Loucy (cell line): ENCODE measurements around the gene LRRC4C.

Experiments
- CTCF ChIP-seq: fragments of 200-600 bp; sonication (generic); conservative IDR thresholded peaks from 2 replicates; pipeline ENCODE4 v1.5.1; 2014; ENCODE audit warnings: mild to moderate bottlenecking, antibody characterized with exemption, low read length
- EZH2phosphoT487 ChIP-seq: fragments of 200-600 bp; IDR thresholded peaks from 2 replicates; pipeline ENCODE4 v1.6.1; 2018; ENCODE audit warnings: antibody characterized with exemption, mild to moderate bottlenecking, moderate library complexity, borderline replicate concordance

DNA sequence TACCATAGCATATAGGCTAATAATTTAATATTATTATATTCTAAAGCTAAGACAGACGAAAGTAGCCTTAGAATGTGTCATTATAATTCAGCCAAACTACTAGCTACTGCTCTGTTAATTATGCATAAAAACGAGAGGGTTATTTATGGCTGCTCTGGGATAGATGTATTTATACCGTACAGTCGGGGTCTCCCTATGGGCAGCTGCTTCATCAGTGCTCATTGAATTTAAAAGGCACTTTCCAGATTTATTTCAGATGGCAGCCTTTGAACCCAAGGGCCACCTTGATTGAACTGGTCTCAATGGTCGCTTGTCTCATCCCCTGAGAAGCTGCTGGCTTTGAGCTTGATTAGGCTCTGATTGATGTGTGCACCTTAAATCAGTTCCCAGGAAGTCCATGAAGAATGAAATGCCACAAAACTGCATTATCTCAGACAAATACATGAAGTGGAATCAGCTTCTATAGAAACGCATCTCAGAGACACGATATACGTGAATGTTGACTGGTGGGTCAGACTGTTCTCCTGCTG is 377.6 kb downstream of the LRRC4C start:
- no peak for TF ChIP-seq CTCF
- TF ChIP-seq EZH2phosphoT487: no peak
